GM12873 (cell line): ENCODE data around the gene PYROXD2.

Source experiments
- TF ChIP-seq, protein P1 (sequence below): IDR thresholded peaks from 2 replicates; pipeline ENCODE4 v1.5.1; 2012; ENCODE audit warnings: low read depth, mild to moderate bottlenecking, moderate library complexity, low read length, control low read depth; ENCODE audit not compliant: insufficient read depth; ENCODE audit errors: missing control alignments

Gene PYROXD2

DNA sequence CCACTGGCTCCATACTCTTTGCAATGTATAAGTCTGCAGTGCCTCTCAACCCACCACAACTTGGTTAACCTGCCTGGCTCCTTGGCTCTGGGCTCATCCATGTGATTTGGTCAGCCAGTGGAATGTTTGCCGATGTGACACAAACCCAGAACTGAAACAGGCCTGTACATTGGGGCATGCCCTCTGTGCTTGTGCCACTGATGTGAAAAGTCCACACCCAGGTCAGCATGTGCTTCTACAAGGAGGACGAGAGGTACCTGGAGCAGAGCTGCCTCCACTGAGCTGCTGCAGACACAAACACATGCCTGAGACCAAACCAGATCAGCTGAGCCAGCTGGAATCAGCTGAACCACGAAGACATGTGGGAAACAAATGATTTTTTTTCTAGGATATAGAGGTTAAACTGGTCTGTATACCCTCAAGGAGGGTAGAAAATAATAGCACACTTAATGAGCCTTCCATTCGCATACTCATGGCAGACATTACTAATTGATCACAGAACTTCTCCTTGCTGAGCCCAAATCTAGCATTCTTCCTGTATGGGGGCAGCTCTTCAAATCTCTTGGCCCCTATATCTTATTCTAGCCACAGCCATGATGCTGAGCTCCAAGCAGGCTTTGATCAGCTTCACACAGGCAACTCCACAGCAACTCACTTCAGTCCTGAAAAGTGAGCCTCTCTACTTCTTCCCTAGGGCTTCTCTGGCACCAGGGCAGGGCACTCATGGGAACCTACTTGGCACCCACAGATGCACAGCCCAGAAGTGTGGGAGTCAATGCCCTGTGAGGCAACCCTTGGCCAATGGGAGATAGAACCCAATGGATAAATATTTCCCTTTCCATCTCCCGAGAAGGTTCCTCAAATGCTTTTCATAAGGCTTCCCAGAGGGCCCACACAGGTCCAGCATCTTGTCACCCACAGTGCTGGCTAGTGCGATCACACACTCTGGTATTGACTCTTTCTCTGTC, 18.6 kb downstream of the PYROXD2 start:
- TF ChIP-seq, protein P1, sequence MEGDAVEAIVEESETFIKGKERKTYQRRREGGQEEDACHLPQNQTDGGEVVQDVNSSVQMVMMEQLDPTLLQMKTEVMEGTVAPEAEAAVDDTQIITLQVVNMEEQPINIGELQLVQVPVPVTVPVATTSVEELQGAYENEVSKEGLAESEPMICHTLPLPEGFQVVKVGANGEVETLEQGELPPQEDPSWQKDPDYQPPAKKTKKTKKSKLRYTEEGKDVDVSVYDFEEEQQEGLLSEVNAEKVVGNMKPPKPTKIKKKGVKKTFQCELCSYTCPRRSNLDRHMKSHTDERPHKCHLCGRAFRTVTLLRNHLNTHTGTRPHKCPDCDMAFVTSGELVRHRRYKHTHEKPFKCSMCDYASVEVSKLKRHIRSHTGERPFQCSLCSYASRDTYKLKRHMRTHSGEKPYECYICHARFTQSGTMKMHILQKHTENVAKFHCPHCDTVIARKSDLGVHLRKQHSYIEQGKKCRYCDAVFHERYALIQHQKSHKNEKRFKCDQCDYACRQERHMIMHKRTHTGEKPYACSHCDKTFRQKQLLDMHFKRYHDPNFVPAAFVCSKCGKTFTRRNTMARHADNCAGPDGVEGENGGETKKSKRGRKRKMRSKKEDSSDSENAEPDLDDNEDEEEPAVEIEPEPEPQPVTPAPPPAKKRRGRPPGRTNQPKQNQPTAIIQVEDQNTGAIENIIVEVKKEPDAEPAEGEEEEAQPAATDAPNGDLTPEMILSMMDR, result no peak

DNA sequence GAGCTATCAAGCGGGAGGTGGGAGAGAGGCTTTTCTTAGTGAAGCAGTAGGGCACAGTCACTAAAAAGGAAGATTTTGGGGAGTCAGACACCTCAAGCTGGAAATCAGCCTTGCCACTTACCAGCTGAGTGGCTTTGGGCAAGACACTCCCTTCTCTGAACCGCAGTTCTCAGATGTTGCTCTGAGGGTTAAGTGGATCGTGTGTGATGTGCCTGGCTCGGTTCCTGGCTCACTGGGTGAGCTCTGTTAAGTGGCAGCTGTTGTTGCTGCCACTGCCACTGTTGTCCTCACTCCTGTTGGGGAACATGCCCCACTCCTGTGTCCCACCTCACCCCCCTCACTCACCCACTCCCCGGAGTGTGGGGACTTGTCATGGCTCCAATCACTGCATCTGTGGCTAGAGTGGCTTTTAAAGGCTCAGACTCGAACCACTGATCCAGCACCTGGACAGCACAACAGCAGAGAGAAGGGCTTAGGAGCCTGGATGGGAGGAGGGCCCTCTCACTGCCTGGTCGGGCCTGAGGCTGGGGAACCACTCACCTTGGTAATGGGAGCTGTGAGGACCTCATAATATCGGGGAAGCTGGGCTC, 20.0 kb downstream of the PYROXD2 start:
- TF ChIP-seq, protein P1, result no peak

DNA sequence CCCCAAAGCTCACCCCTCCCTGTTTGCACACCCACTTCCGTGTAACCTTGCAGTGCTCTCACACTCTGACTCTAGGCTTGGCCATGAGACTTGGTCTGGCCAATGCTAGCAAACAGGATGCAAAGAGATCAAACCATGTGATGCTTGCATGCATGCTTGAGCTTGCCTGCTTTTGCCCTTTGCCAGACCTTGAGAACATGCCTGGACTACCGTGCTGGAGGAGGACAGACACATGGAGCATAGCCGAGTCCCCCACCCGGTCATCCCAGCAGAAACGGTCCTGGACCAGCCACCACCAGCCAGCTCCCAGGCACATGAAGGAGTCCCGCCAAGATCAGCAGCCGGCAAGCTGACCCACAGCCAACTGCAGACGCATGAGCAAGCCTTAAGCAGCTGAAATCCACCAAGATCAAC, 23.4 kb downstream of the PYROXD2 start:
- TF ChIP-seq, protein P1, result no peak

DNA sequence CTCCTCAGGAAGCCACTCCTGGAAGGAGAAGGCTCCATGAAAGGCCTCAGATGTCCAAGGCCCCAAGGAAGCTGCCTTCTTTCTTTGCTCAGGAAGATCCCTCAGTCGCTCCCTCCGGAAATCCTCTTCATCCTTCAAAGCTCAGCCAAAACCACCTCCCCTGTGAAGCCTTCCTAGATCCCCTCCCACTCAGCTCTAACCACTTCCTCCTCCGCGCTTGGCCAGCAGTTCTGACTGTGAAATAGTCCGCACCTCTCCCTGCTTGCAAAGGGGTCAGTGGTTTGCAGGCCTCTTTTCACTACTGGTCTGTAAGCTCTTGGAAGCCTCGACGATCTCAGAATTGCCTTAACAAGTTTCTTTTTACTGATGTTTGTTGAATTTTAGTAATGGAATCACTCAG, 23.9 kb downstream of the PYROXD2 start:
- TF ChIP-seq, protein P1, result no peak

DNA sequence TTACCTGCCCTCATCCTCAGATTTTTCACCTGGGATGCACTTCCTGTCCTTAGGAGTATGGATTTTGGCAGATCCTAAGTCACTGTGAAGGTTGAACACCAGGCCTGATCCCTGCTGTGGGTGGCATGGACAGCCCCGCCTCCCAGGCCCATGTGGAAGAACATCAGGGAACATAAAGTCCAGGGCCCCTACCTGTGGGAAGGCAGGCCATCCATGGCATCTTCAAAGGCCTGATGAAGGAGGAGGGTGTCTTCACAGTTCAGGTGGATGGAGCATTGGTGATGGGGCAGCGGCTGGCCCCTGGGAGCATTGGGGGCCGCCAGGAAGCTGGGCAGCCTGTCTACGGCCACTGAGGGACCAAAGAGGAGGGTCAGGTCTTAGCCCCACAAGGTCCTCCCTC, 24.6 kb downstream of the PYROXD2 start:
- TF ChIP-seq, protein P1, result no peak

DNA sequence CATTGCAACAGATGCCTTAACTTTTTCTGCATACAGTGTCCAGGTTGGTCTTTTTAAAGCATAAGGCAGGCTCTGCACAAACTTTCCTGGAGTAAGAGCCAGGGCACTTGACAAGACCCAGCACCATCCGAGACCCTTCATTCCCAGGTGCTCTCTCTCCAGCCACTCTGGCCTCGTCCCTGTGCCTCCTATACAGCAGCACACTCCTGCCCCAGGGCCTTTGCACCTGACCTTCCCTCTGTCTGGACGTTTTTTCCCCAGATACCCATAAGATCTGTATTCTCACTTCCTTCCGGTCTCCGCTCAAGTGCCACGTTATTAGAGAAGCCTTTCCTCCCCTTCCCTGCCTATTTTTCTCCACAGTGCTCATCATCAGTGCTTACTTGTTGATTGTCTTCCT, 25.6 kb downstream of the PYROXD2 start:
- TF ChIP-seq, protein P1, result no peak

DNA sequence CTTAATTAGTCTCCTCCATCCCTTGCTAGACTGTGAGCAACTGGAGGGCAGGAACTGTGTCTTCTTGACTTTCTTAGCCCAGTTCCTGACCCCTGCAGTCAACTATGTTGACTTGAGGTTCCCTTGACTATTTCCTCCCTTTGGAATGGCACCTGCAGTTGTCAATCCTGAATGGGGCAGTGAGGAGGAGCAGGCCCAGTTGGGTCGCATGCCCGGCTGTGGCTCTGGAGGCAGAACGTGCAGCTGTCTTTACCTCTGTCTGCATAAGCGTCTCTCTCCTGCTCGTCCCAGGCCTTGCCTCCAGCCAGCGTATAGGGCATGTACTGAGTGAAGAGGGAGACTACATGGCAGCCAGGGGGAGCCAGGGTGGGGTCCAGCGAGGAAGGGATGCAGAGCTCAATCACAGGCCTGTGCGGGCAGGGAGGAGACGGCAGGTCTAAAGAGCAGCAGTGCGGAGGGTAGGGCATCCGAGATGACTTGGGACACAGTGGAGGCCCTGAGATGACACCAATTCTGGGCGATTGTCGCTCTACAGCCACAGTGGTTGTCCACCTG, 26.8 kb downstream of the PYROXD2 start:
- TF ChIP-seq, protein P1, result no peak
